Cerebellar cortex (tissue), 1 donor: ENCODE measurements around the gene SOBP.
"Not testable (repeated sequence)": the region's sequence is repeated elsewhere in the genome, so short reads cannot be mapped to it uniquely, and the experiment has no call there.

Experiments
- DNase-seq: peaks from one replicate; pipeline ENCODE4 v3.0.0-alpha.2; 2015; ENCODE audit warnings: low spot score

The SOBP gene

GRCh38 chr6:107488174-107488874 is 1.6 kb upstream of the SOBP start:
- DNase-seq: no peak

- DNase-seq: peak; percentile 60
These were observed 862 bp upstream of the SOBP start for GRCh38 chr6:107488875-107489635.

GRCh38 chr6:107490566-107491137 is 735 bp downstream of the SOBP start:
- DNase-seq: no peak

- DNase-seq: no peak
These were observed 1.3 kb downstream of the SOBP start for GRCh38 chr6:107491138-107491609.

- DNase-seq: peak; percentile 51
These were observed 2.1 kb downstream of the SOBP start for GRCh38 chr6:107491760-107492660.

- peak; percentile 47 for DNase-seq
These were observed 3.5 kb downstream of the SOBP start for GRCh38 chr6:107493158-107494057.

GRCh38 chr6:107495196-107495643 is 5.3 kb downstream of the SOBP start:
- peak; percentile 48 for DNase-seq

GRCh38 chr6:107495971-107496370 is 6.1 kb downstream of the SOBP start:
- DNase-seq: no peak

GRCh38 chr6:107496892-107497684 is 7.2 kb downstream of the SOBP start:
- DNase-seq: no peak

GRCh38 chr6:107504270-107505026 is 14.5 kb downstream of the SOBP start:
- DNase-seq: no peak

GRCh38 chr6:107506145-107506544 is 16.2 kb downstream of the SOBP start:
- no peak for DNase-seq

- DNase-seq: no peak
These were observed 19.6 kb downstream of the SOBP start for GRCh38 chr6:107509506-107509905.

- no peak for DNase-seq
These were observed 20.2 kb downstream of the SOBP start for GRCh38 chr6:107510108-107510507.

- DNase-seq: no peak
These were observed 21.6 kb downstream of the SOBP start for GRCh38 chr6:107511511-107511993.

- DNase-seq: no peak
These were observed 23.3 kb downstream of the SOBP start for GRCh38 chr6:107513214-107513613.

- DNase-seq: no peak
These were observed 26.0 kb downstream of the SOBP start for GRCh38 chr6:107515955-107516354.

GRCh38 chr6:107517274-107517673 is 27.4 kb downstream of the SOBP start:
- no peak for DNase-seq

GRCh38 chr6:107519224-107519623 is 29.3 kb downstream of the SOBP start:
- DNase-seq: not testable (repeated sequence)

GRCh38 chr6:107520706-107521105 is 30.8 kb downstream of the SOBP start:
- not testable (repeated sequence) for DNase-seq
